SK-N-SH (cell line): ENCODE data around the gene VPS52. TPM values are rescaled to one million over a fixed set of nuclear protein-coding genes. Genes with fewer than 3 reads are reported as not detected.

Experiments used
- CTCF ChIA-PET: fragments of 300-600, 350-600 bp; formaldehyde crosslinking; extraction: SDS; loops from one replicate; lab custom pipeline; 2021; lab: Yijun Ruan, JAX
- POLR2A ChIA-PET: fragments of 350-600 bp; sonication (Branson Sonifier 250); formaldehyde crosslinking; extraction: SDS; loops from one replicate; lab custom pipeline; 2020; ENCODE audit warnings: antibody characterized with exemption, inconsistent platforms; lab: Yijun Ruan, JAX
- DNase-seq: peaks from one replicate; pipeline ENCODE4 v3.0.0; 2012
- H2AFZ ChIP-seq: fragments of 200-600 bp; sonication (generic); 2 replicates; pipeline ENCODE4 v1.8.1; 2016; ENCODE audit warnings: antibody characterized with exemption, mild to moderate bottlenecking, low read depth
- H3F3A ChIP-seq: fragments of 200-600 bp; sonication (generic); replicated peaks from 2 replicates; pipeline ENCODE3; 2016; ENCODE audit warnings: antibody characterized with exemption, mild to moderate bottlenecking; ENCODE audit not compliant: insufficient read depth
- H3K27ac ChIP-seq, 2 experiments: fragments of 200-500 bp in 1 of 2; fragments of 200-600 bp in 1 of 2; sonication (Bioruptor generic) in 1 of 2; sonication (generic), shearing (Covaris generic) in 1 of 2; 2 replicates each; pipeline versions ENCODE4 v1.5.1 to v1.6.1; 2014 to 2016; ENCODE audit warnings: low read depth in 2 of 2, inconsistent platforms in 1 of 2, low read length in 1 of 2, mild to moderate bottlenecking in 1 of 2, mixed read lengths in 1 of 2
- H3K27me3 ChIP-seq: fragments of 200-600 bp; sonication (generic), shearing (Covaris generic); 2 replicates; pipeline ENCODE4 v1.6.1; 2016; ENCODE audit warnings: mixed run types; ENCODE audit not compliant: insufficient read depth
- H3K36me3 ChIP-seq, 2 experiments: fragments of 200-500 bp in 1 of 2; fragments of 200-600 bp in 1 of 2; sonication (Bioruptor generic) in 1 of 2; sonication (generic) in 1 of 2; replicated peaks in 1 of 2; 2 replicates each; pipeline versions ENCODE3 to v1.5.1; 2014 to 2016; ENCODE audit warnings: low read length in 1 of 2, mild to moderate bottlenecking in 1 of 2; ENCODE audit not compliant: insufficient read depth in 2 of 2, control insufficient read depth in 1 of 2
- H3K4me1 ChIP-seq, 2 experiments: fragments of 200-500 bp in 1 of 2; fragments of 200-600 bp in 1 of 2; sonication (Bioruptor generic) in 1 of 2; sonication (generic), shearing (Covaris generic) in 1 of 2; 2 replicates each; pipeline versions ENCODE4 v1.5.1 to v1.6.1; 2014 to 2016; ENCODE audit warnings: low read depth in 1 of 2, low read length in 1 of 2, mixed run types in 1 of 2; ENCODE audit not compliant: insufficient read depth in 2 of 2, control insufficient read depth in 1 of 2
- H3K4me2 ChIP-seq: fragments of 200-600 bp; sonication (generic), shearing (Covaris generic); 2 replicates; pipeline ENCODE4 v1.6.1; 2017; ENCODE audit warnings: mixed run types
- H3K4me3 ChIP-seq, 2 experiments: fragments of 200-500 bp in 1 of 2; fragments of 200-600 bp in 1 of 2; sonication (Bioruptor generic) in 1 of 2; sonication (generic), shearing (Covaris generic) in 1 of 2; 2 replicates each; pipeline versions ENCODE4 v1.5.1 to v1.8.1; 2014 to 2016; ENCODE audit warnings: low read depth in 2 of 2, inconsistent platforms in 1 of 2, low read length in 1 of 2, mild to moderate bottlenecking in 1 of 2, mixed read lengths in 1 of 2, moderate library complexity in 1 of 2
- H3K79me2 ChIP-seq: fragments of 200-600 bp; sonication (generic); 2 replicates; pipeline ENCODE4 v1.8.1; 2017; ENCODE audit warnings: mild to moderate bottlenecking; ENCODE audit not compliant: insufficient read depth
- H3K9ac ChIP-seq: fragments of 200-600 bp; sonication (generic); 2 replicates; pipeline ENCODE4 v1.6.1; 2017; ENCODE audit warnings: mixed run types
- H3K9me2 ChIP-seq: fragments of 200-600 bp; sonication (generic); 2 replicates; pipeline ENCODE4 v1.6.1; 2017; ENCODE audit warnings: mixed run types
- H3K9me3 ChIP-seq: fragments of 200-600 bp; sonication (generic); 2 replicates; pipeline ENCODE4 v1.6.1; 2017; ENCODE audit warnings: mixed run types, mild to moderate bottlenecking, moderate library complexity
- H4K20me1 ChIP-seq: fragments of 200-600 bp; sonication (generic); 2 replicates; pipeline ENCODE4 v1.6.1; 2017; ENCODE audit warnings: mild to moderate bottlenecking, mixed run types; ENCODE audit not compliant: insufficient read depth
- CHD2 ChIP-seq: fragments of 150-350 bp; IDR thresholded peaks from 2 replicates; pipeline ENCODE4 v1.6.1; 2018; ENCODE audit warnings: low read length; ENCODE audit not compliant: partially characterized antibody
- CTCF ChIP-seq: fragments of 200-600 bp; sonication (generic); IDR thresholded peaks from 2 replicates; pipeline ENCODE4 v1.6.1; 2017; ENCODE audit warnings: antibody characterized with exemption, mild to moderate bottlenecking, moderate library complexity
- ELF1 ChIP-seq: IDR thresholded peaks from 2 replicates; pipeline ENCODE4 v1.4.0; 2012
- EP300 ChIP-seq, 2 experiments: IDR thresholded peaks; 2 replicates each; pipeline versions ENCODE4 v1.4.0 to v1.6.1; 2012; ENCODE audit warnings: borderline replicate concordance in 1 of 2, low read depth in 1 of 2, low read length in 1 of 2
- EZH2phosphoT487 ChIP-seq: fragments of 200-600 bp; sonication (generic); IDR thresholded peaks from 2 replicates; pipeline ENCODE4 v1.6.1; 2017; ENCODE audit warnings: low read depth, mixed run types, mild to moderate bottlenecking, antibody characterized with exemption, moderate library complexity, borderline replicate concordance
- FOSL2 ChIP-seq: IDR thresholded peaks from 2 replicates; pipeline ENCODE4 v1.4.0; 2012; ENCODE audit warnings: low read depth, mild to moderate bottlenecking, moderate library complexity, borderline replicate concordance
- GABPA ChIP-seq: IDR thresholded peaks from 2 replicates; pipeline ENCODE4 v1.4.0; 2012; ENCODE audit warnings: low read depth, mild to moderate bottlenecking
- GATA2 ChIP-seq: sonication (generic); formaldehyde crosslinking; IDR thresholded peaks from 2 replicates; pipeline ENCODE4 v1.5.0; 2020; ENCODE audit warnings: mild to moderate bottlenecking, missing genetic modification reagents
- JUND ChIP-seq: IDR thresholded peaks from 2 replicates; pipeline ENCODE4 v1.4.0; 2012
- MAX ChIP-seq: IDR thresholded peaks from 2 replicates; pipeline ENCODE4 v1.4.0; 2012; ENCODE audit warnings: low read depth
- MEF2A ChIP-seq: IDR thresholded peaks from 2 replicates; pipeline ENCODE4 v1.4.0; 2012; ENCODE audit warnings: low read depth, borderline replicate concordance
- NFIC ChIP-seq: IDR thresholded peaks from 2 replicates; pipeline ENCODE4 v1.4.0; 2012; ENCODE audit warnings: borderline replicate concordance
- NRF1 ChIP-seq: IDR thresholded peaks from 2 replicates; pipeline ENCODE4 v1.6.1; 2012; ENCODE audit warnings: low read depth, mild to moderate bottlenecking, low read length
- PBX3 ChIP-seq: IDR thresholded peaks from 2 replicates; pipeline ENCODE4; 2012
- RAD21 ChIP-seq: IDR thresholded peaks from 2 replicates; pipeline ENCODE4 v1.6.1; 2012; ENCODE audit warnings: mild to moderate bottlenecking, low read length
- RCOR1 ChIP-seq: fragments of 150-350 bp; IDR thresholded peaks from 2 replicates; pipeline ENCODE4 v1.6.1; 2017; ENCODE audit warnings: antibody characterized with exemption, low read length
- RFX5 ChIP-seq: IDR thresholded peaks from 2 replicates; pipeline ENCODE4 v1.6.1; 2012; ENCODE audit warnings: mild to moderate bottlenecking, improper control_type of control experiment, low read length
- RXRA ChIP-seq: IDR thresholded peaks from 2 replicates; pipeline ENCODE4 v1.4.0; 2012; ENCODE audit warnings: low read depth, mild to moderate bottlenecking, borderline replicate concordance
- SIN3A ChIP-seq: IDR thresholded peaks from 2 replicates; pipeline ENCODE4 v1.6.1; 2012; ENCODE audit warnings: low read depth, mild to moderate bottlenecking, low read length, moderate library complexity, borderline replicate concordance
- SMC3 ChIP-seq: IDR thresholded peaks from 2 replicates; pipeline ENCODE4 v1.6.1; 2012; ENCODE audit warnings: low read depth, low read length, improper control_type of control experiment
- TCF12 ChIP-seq: IDR thresholded peaks from 2 replicates; pipeline ENCODE4 v1.4.0; 2012
- WGBS: methylation state at CpG from one replicate; pipeline ENCODE4 v1.1.6; 2017; ENCODE audit warnings: low lambda C conversion rate; 5-methylcytosine and 5-hydroxymethylcytosine counted together
- polyA plus RNA-seq, 3 experiments: library from polyadenylated mRNA; depleted of rRNA; stranded (reverse); fragments of >200 nt; gene quantifications; 2 replicates each; pipeline ENCODE4 v1.2.3, GENCODE V29; 2012

VPS52 gene
- polyA plus RNA-seq, 1 of the 3 experiments (the other 2 are of a cell fraction) = 74.0 TPM

GRCh38 chr6:33320315-33321181, 48.9 kb upstream of the VPS52 start:
- WGBS = 30% methylated on average over 26 of the region's 32 CpGs
- peaks cover 45% of the 10 kb centered on the region for H3K79me2 ChIP-seq
- peak overlapping the region; percentile 79 to 91 for H3K4me3 ChIP-seq
- no peak overlapping the region for H2AFZ ChIP-seq
- H3K9me3 ChIP-seq = no peaks in the 10 kb centered on the region
- H4K20me1 ChIP-seq = no peaks in the 10 kb centered on the region
- peak overlapping the region; percentile 99 for H3K4me2 ChIP-seq
- H3K27me3 ChIP-seq = no peaks in the 10 kb centered on the region
- H3K27ac ChIP-seq = peak overlapping the region; percentile 54 to 88
- H3K36me3 ChIP-seq = peaks cover 19 to 27% of the 10 kb centered on the region in 2 experiments
- CTCF ChIA-PET = interaction anchor here (0.6 to 4.5 kb wide), 4 partner anchors 23 to 380 kb away, joined by 3 to 16 read pairs (median 6); no protein-coding TSS in a partner anchor
- TF ChIP-seq FOSL2 (peak; percentile 60; the same call in 1 of the 2 replicates), RFX5 (no peak), NRF1 (no peak), MAX (peak; percentile 85), EZH2phosphoT487 (no peak), ELF1 (no peak), CTCF (no peak), CHD2 (no peak), RAD21 (no peak), SIN3A (no peak), JUND (peak; percentile 58; the same call in 1 of the 2 replicates), RCOR1 (no peak), RXRA (no peak), SMC3 (no peak), PBX3 (no peak), EP300 (IDR thresholded peaks at IDR 0.05; ENCODE audit: borderline replicate concordance in 1 of 2, low read depth in 1 of 2, low read length in 1 of 2) (no peak), GABPA (no peak), TCF12 (peak; percentile 26; the same call in 1 of the 2 replicates), MEF2A (no peak; the same call in 1 of the 2 replicates), NFIC (peak; percentile 73), GATA2 (CRISPR knock-in tag) (no peak)
- TF ChIP-seq, all 33 proteins: peak for 5
- H3K9me2 ChIP-seq = no peaks in the 10 kb centered on the region
- peaks cover 35 to 51% of the 10 kb centered on the region in 2 experiments; a peak in 3 of 4 replicates for H3K4me1 ChIP-seq
- H3K9ac ChIP-seq = peak overlapping the region; percentile 87
- no peak for DNase-seq
- POLR2A ChIA-PET = interaction anchor here (0.8 kb wide), 1 partner anchor 48 kb away, joined by 3 read pairs; the partner anchor contains the start of gene RPS18
- H3F3A ChIP-seq = peaks cover 49% of the 10 kb centered on the region
